HL-60 (cell line): ENCODE measurements around the gene DLX5.

Experiments
- DNase-seq, 2 experiments: peaks; one replicate each; pipeline ENCODE4 v3.0.0-alpha.2; 2010 to 2020; ENCODE audit warnings: low read depth in 1 of 2, low spot score in 1 of 2
- H3K27ac ChIP-seq: fragments of 250-450 bp; sonication (Bioruptor Pico); replicated peaks from 2 replicates; pipeline ENCODE4 v1.5.1; 2020; ENCODE audit warnings: mild to moderate bottlenecking, moderate library complexity
- H3K27me3 ChIP-seq: fragments of 250-450 bp; sonication (Bioruptor Pico); 2 replicates; pipeline ENCODE4 v1.5.1; 2021; ENCODE audit warnings: mild to moderate bottlenecking, moderate library complexity; ENCODE audit not compliant: insufficient read depth, poor library complexity, severe bottlenecking
- H3K4me3 ChIP-seq: replicated peaks from 2 replicates; pipeline ENCODE4 v1.5.1; 2011; ENCODE audit warnings: mild to moderate bottlenecking, control low read depth, low read length; ENCODE audit not compliant: insufficient read depth
- GABPA ChIP-seq: IDR thresholded peaks from 2 replicates; pipeline ENCODE4 v1.6.1; 2012; ENCODE audit warnings: low read depth
- POLR2AphosphoS5 ChIP-seq: IDR thresholded peaks from 2 replicates; pipeline ENCODE4 v1.6.1; 2012; ENCODE audit warnings: low read depth
- SPI1 ChIP-seq: IDR thresholded peaks from 2 replicates; pipeline ENCODE4 v1.6.1; 2012; ENCODE audit warnings: low read depth, mild to moderate bottlenecking, borderline replicate concordance
- TF ChIP-seq, protein P1 (sequence below): IDR thresholded peaks from 2 replicates; pipeline ENCODE4 v1.6.1; 2012; ENCODE audit warnings: low read depth; ENCODE audit not compliant: insufficient replicate concordance
- TF ChIP-seq, protein P2 (sequence below): IDR thresholded peaks from one replicate; pipeline ENCODE4 v1.5.1; 2011; ENCODE audit warnings: low read length, control low read depth, inconsistent platforms; ENCODE audit not compliant: insufficient read depth

The DLX5 gene

DNA sequence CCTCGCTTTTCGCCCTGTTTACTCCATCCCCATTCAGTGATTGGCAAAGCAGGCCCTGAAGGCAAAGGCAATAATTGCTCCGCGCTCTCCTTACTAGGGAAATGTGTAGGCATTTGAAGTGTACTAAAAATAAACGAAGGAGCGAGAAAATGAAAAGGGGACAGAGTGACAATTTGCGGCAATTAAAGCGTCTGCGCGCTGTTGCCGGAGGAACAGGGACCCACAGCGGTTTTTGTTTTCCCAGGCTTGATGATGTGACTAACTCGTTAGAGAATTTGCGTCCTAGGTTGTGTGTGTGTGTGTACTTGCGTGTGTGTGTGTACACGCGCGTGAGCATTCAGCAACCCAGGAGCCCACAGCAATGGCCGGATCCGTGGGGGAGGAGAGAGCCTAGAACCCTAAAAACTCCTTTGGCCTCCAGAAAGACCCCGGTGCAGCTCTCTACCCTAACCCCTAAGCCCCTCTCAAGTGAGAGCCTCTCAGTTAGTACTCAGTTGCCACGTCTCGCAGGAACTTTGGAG is 27.1 kb downstream of the DLX5 start:
- H3K27me3 ChIP-seq, result peaks cover 58% of the 10 kb centered on the region

DNA sequence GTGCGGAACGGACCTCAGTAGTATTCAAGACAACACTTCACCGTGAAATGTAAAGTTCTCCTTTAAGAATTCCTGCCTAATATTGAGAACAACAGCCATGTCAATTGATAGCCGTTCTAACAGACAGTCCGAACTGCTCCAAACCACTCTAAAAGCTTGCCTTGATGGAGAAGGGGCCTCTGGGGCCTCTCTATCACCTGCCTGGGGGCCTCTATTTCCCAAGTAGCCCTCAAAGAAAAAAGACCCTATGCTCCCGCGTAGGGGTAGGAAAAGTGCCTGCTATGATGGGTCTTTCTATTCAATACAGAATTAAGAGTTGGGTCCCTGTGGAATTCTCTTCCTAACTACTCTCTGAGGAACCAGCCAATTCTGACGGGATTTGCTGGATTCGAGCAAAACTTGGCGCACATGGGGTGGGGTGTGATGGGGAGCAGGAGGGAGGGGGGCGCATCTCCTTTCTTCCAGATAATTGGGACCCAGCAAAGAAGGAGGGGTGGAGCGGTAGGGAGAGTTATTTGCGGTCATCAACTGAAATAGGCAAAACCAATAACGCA is 27.6 kb downstream of the DLX5 start:
- DNase-seq, result no peak
- no peak for TF ChIP-seq GABPA
- TF ChIP-seq POLR2AphosphoS5, result no peak
- no peak for TF ChIP-seq SPI1
- TF ChIP-seq, protein P1, sequence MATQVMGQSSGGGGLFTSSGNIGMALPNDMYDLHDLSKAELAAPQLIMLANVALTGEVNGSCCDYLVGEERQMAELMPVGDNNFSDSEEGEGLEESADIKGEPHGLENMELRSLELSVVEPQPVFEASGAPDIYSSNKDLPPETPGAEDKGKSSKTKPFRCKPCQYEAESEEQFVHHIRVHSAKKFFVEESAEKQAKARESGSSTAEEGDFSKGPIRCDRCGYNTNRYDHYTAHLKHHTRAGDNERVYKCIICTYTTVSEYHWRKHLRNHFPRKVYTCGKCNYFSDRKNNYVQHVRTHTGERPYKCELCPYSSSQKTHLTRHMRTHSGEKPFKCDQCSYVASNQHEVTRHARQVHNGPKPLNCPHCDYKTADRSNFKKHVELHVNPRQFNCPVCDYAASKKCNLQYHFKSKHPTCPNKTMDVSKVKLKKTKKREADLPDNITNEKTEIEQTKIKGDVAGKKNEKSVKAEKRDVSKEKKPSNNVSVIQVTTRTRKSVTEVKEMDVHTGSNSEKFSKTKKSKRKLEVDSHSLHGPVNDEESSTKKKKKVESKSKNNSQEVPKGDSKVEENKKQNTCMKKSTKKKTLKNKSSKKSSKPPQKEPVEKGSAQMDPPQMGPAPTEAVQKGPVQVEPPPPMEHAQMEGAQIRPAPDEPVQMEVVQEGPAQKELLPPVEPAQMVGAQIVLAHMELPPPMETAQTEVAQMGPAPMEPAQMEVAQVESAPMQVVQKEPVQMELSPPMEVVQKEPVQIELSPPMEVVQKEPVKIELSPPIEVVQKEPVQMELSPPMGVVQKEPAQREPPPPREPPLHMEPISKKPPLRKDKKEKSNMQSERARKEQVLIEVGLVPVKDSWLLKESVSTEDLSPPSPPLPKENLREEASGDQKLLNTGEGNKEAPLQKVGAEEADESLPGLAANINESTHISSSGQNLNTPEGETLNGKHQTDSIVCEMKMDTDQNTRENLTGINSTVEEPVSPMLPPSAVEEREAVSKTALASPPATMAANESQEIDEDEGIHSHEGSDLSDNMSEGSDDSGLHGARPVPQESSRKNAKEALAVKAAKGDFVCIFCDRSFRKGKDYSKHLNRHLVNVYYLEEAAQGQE, result no peak
- TF ChIP-seq, protein P2, sequence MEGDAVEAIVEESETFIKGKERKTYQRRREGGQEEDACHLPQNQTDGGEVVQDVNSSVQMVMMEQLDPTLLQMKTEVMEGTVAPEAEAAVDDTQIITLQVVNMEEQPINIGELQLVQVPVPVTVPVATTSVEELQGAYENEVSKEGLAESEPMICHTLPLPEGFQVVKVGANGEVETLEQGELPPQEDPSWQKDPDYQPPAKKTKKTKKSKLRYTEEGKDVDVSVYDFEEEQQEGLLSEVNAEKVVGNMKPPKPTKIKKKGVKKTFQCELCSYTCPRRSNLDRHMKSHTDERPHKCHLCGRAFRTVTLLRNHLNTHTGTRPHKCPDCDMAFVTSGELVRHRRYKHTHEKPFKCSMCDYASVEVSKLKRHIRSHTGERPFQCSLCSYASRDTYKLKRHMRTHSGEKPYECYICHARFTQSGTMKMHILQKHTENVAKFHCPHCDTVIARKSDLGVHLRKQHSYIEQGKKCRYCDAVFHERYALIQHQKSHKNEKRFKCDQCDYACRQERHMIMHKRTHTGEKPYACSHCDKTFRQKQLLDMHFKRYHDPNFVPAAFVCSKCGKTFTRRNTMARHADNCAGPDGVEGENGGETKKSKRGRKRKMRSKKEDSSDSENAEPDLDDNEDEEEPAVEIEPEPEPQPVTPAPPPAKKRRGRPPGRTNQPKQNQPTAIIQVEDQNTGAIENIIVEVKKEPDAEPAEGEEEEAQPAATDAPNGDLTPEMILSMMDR, result no peak
- no peak overlapping the region for H3K27ac ChIP-seq
- H3K4me3 ChIP-seq, result no peak overlapping the region
- peaks cover 59% of the 10 kb centered on the region for H3K27me3 ChIP-seq

More for the DNA sequence above, 27.1 kb downstream of the DLX5 start:
- no peak overlapping the region for H3K4me3 ChIP-seq
- no peak overlapping the region for H3K27ac ChIP-seq
- TF ChIP-seq SPI1 (no peak), POLR2AphosphoS5 (no peak), GABPA (no peak)
- TF ChIP-seq, protein P2, result no peak
- TF ChIP-seq, protein P1, result no peak
- no peak for DNase-seq

DNA sequence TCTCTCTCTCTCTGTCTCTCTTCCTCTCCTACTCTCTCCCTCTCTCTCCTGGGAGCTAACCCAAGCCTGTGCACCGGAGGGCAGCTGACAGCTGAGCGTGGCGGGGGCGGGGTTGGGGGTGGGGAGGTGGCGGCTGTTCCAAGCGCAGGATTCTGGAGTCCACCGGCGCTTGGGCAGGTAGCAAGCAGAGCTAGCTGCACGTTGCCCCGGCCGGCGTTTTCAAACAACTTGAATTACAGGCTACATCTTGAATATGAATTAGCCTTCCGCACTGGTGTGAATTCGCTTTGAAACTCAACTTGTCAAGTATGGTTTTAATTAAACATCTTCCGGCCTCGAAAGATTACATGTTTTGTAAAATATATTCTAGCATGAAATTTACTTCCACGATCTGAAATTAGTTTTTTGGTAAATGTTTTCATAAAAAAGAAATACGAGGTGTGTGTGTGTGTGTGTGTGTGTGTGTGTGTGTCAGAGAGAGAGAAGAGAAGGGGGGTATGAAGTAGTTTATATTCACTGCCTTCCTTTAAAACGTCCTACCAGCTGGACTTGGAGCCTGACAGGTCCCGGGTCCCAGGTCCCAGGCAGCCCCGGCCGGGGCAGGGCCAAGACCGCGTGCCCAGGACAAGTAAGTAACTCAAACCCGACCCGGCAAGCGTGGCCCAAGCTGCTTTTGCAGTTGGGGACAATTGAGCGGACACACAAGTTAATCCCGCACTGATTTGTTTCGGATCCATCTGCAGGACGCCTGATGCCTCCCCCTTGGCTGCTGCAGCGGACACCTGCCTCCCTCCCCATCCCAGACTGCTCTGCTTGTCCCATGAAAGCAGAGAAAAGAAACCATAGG is 28.3 kb downstream of the DLX5 start:
- TF ChIP-seq, protein P2, result no peak
- no peak for TF ChIP-seq GABPA
- TF ChIP-seq POLR2AphosphoS5, result no peak
- TF ChIP-seq, protein P1, result no peak
- no peak for TF ChIP-seq SPI1
- Histone ChIP-seq H3K27me3 (peaks cover 56% of the 10 kb centered on the region), H3K27ac (no peak overlapping the region), H3K4me3 (no peak overlapping the region)
- no peak for DNase-seq
